OCI-LY7 (cell line): ENCODE measurements around the gene LUC7L3. TPM values are rescaled to one million over a fixed set of nuclear protein-coding genes. Genes with fewer than 3 reads are reported as not detected.
A peak's percentile ranks its signal among the peaks of the same experiment; 100 is the strongest.

Experiments
- BruUV-seq: library from RNA; stranded (reverse); fragments of 400-500 nt; replicated peaks from 2 replicates; lab custom pipeline; 2021; lab: Mats Ljungman, UMichigan
- CTCF ChIA-PET: fragments of 300-600 bp; sonication (Branson Sonifier 250); formaldehyde crosslinking; loops from one replicate; lab custom pipeline; 2022; ENCODE audit warnings: antibody characterized with exemption; ENCODE audit not compliant: unreplicated experiment; lab: Charles Lee
- POLR2A ChIA-PET: fragments of 300-600 bp; sonication (Branson Sonifier 250); formaldehyde crosslinking; loops from one replicate; lab custom pipeline; 2022; ENCODE audit warnings: antibody characterized with exemption; lab: Charles Lee
- DNase-seq: peaks from one replicate; pipeline ENCODE4 v3.0.0-alpha.2; 2015; ENCODE audit warnings: low spot score
- H2AFZ ChIP-seq: fragments of 200-600 bp; sonication (generic), shearing (Covaris generic); 2 replicates; pipeline ENCODE4 v1.6.1; 2014; ENCODE audit warnings: mild to moderate bottlenecking, antibody characterized with exemption, low read length, moderate library complexity
- H3K27ac ChIP-seq: fragments of 200-600 bp; sonication (generic); 2 replicates; pipeline ENCODE4 v1.5.1; 2014; ENCODE audit warnings: mixed run types, low read depth, mild to moderate bottlenecking, moderate library complexity, low read length, inconsistent platforms; ENCODE audit not compliant: poor library complexity, severe bottlenecking
- H3K36me3 ChIP-seq: fragments of 200-600 bp; sonication (generic); 2 replicates; pipeline ENCODE4 v1.6.1; 2014; ENCODE audit warnings: mild to moderate bottlenecking, antibody characterized with exemption, low read length, moderate library complexity, mixed read lengths; ENCODE audit not compliant: insufficient read depth
- H3K4me1 ChIP-seq: fragments of 200-600 bp; sonication (generic); 2 replicates; pipeline ENCODE4 v1.5.1; 2014; ENCODE audit warnings: mild to moderate bottlenecking, low read length; ENCODE audit not compliant: insufficient read depth, poor library complexity, severe bottlenecking
- H3K4me2 ChIP-seq: fragments of 200-600 bp; sonication (generic); 2 replicates; pipeline ENCODE4 v1.6.1; 2014; ENCODE audit warnings: mild to moderate bottlenecking, low read length
- H3K4me3 ChIP-seq: fragments of 200-600 bp; sonication (generic); 2 replicates; pipeline ENCODE4 v1.5.1; 2014; ENCODE audit warnings: mild to moderate bottlenecking, low read depth, low read length; ENCODE audit not compliant: poor library complexity, severe bottlenecking
- H3K79me2 ChIP-seq: fragments of 200-600 bp; sonication (generic); 2 replicates; pipeline ENCODE4 v1.6.1; 2016; ENCODE audit warnings: low read depth, mild to moderate bottlenecking, low read length, moderate library complexity, mixed read lengths; ENCODE audit not compliant: insufficient read depth
- H3K9me2 ChIP-seq: fragments of 200-600 bp; sonication (generic); 2 replicates; pipeline ENCODE4 v1.6.1; 2016; ENCODE audit warnings: mild to moderate bottlenecking, low read length, mixed read lengths; ENCODE audit not compliant: insufficient read depth
- H3K9me3 ChIP-seq: fragments of 200-600 bp; sonication (generic); 2 replicates; pipeline ENCODE4 v1.6.1; 2014; ENCODE audit warnings: mild to moderate bottlenecking, mixed run types, low read length, mixed read lengths
- H4K20me1 ChIP-seq: fragments of 200-600 bp; sonication (generic); 2 replicates; pipeline ENCODE4 v1.6.1; 2014; ENCODE audit warnings: mild to moderate bottlenecking, antibody characterized with exemption, low read length, moderate library complexity, mixed read lengths; ENCODE audit not compliant: insufficient read depth
- EZH2phosphoT487 ChIP-seq: fragments of 200-600 bp; sonication (generic); IDR thresholded peaks from 2 replicates; pipeline ENCODE4 v1.6.1; 2018; ENCODE audit warnings: low read depth, borderline replicate concordance, mild to moderate bottlenecking, mixed run types, antibody characterized with exemption, low read length, moderate library complexity, mixed read lengths
- intact Hi-C: fragments of 100-400 bp; cut with micrococcal nuclease; formaldehyde crosslinking; loops from one replicate; pipeline ENCODE4 v1.10.0; 2022; ENCODE audit not compliant: unreplicated experiment
- total RNA-seq, 2 experiments: library from RNA; depleted of rRNA in 1 of 2; stranded (reverse); fragments of >200 nt in 1 of 2; shearing (Covaris generic) in 1 of 2; gene quantifications; 2 replicates each; pipeline ENCODE4 v1.2.3, GENCODE V29; 2014 to 2022
- TF ChIP-seq, protein P1 (sequence below): fragments of 200-600 bp; sonication (generic); conservative IDR thresholded peaks from 2 replicates; pipeline ENCODE4 v1.5.1; 2014; ENCODE audit warnings: mild to moderate bottlenecking, antibody characterized with exemption, low read length, moderate library complexity, mixed read lengths

Gene LUC7L3
- total RNA-seq, 2 experiments from 2014 or later, result 109 to 190 TPM

DNA sequence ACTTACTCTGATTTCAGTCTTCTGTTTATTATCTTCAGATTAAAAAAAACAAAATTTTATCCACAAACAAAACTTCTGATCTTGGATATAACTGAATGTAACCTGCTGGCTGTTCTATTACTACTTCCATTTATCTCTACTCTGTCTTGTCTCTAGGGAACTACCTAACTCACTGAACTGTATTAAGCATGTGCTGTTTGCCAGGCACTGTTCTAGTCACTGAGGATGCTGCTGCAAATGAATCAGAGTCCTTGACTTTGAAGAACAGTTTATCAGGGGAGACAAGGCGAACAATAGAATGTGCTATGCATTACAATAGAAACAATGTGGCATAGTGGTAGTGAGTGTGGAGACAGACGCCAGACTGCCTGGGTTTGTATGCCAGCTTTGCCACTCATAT is 9.4 kb upstream of the LUC7L3 start:
- Histone ChIP-seq H3K9me3 (no peaks in the 10 kb centered on the region), H3K4me2 (no peak overlapping the region), H3K27ac (no peak overlapping the region), H3K36me3 (peaks cover 9% of the 10 kb centered on the region), H3K4me3 (no peak overlapping the region), H4K20me1 (no peaks in the 10 kb centered on the region), H2AFZ (no peak overlapping the region), H3K4me1 (peaks cover 32% of the 10 kb centered on the region), H3K79me2 (peaks cover 32% of the 10 kb centered on the region), H3K9me2 (no peaks in the 10 kb centered on the region)
- POLR2A ChIA-PET, result no interaction called here
- no TSS peak for BruUV-seq
- intact Hi-C loops, result no loop called here
- no peak for TF ChIP-seq EZH2phosphoT487
- TF ChIP-seq, protein P1, sequence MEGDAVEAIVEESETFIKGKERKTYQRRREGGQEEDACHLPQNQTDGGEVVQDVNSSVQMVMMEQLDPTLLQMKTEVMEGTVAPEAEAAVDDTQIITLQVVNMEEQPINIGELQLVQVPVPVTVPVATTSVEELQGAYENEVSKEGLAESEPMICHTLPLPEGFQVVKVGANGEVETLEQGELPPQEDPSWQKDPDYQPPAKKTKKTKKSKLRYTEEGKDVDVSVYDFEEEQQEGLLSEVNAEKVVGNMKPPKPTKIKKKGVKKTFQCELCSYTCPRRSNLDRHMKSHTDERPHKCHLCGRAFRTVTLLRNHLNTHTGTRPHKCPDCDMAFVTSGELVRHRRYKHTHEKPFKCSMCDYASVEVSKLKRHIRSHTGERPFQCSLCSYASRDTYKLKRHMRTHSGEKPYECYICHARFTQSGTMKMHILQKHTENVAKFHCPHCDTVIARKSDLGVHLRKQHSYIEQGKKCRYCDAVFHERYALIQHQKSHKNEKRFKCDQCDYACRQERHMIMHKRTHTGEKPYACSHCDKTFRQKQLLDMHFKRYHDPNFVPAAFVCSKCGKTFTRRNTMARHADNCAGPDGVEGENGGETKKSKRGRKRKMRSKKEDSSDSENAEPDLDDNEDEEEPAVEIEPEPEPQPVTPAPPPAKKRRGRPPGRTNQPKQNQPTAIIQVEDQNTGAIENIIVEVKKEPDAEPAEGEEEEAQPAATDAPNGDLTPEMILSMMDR, result no peak
- peak; percentile 30 for DNase-seq
- CTCF ChIA-PET, result no interaction called here

DNA sequence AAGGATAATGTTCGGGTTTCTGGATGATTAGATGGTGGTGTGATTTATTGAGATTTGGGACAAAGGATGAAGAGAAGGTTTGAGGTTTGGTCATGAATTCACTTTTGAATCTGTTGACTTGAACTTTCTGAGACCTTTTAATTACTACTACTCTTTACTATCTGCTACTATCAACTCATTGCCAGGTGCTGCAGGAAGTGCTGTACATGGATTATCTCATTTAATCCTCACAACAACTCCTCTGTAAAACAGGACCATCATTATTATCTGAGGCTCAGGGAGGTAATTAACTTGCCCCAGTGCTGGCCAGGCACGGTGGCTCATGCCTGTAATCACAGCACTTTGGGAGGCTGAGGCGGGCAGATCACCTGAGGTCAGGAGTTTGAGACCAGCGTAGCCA is 8.8 kb upstream of the LUC7L3 start:
- Histone ChIP-seq H3K27ac (no peak overlapping the region), H3K4me1 (peaks cover 32% of the 10 kb centered on the region), H3K9me2 (no peaks in the 10 kb centered on the region), H3K36me3 (peaks cover 3% of the 10 kb centered on the region), H3K79me2 (peaks cover 26% of the 10 kb centered on the region), H3K4me3 (no peak overlapping the region), H2AFZ (no peak overlapping the region), H3K4me2 (no peak overlapping the region), H4K20me1 (no peaks in the 10 kb centered on the region), H3K9me3 (no peaks in the 10 kb centered on the region)
- POLR2A ChIA-PET, result no interaction called here
- CTCF ChIA-PET, result no interaction called here
- BruUV-seq, result no TSS peak
- TF ChIP-seq EZH2phosphoT487, result no peak
- TF ChIP-seq, protein P1, result no peak
- DNase-seq, result no peak
- intact Hi-C loops, result no loop called here

DNA sequence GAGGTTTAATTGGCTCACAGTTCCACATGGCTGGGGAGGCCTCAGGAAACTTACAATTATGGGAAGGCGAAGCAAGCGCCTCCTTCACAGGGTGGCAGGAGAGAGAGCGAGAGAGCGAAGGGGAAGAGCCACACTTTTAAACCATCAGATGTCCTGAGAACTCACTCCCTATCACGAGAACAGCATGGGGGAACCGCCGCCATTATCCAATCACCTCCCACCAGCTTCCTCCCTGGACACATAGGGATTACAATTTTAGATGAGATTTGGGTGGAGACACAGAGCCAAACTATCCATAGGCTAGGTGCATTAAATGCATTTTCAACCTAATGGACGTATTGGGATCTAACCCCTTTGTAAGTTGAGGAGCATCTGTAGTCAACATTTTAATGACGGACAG is 6.8 kb upstream of the LUC7L3 start:
- ChIA-PET CTCF (no interaction called here), POLR2A (no interaction called here)
- Histone ChIP-seq H3K4me2 (no peak overlapping the region), H3K36me3 (no peaks in the 10 kb centered on the region), H2AFZ (no peak overlapping the region), H3K27ac (no peak overlapping the region), H3K79me2 (peaks cover 7% of the 10 kb centered on the region; the same call in 1 of the 2 replicates), H3K9me3 (no peaks in the 10 kb centered on the region), H3K4me3 (no peak overlapping the region), H3K4me1 (peaks cover 25% of the 10 kb centered on the region), H4K20me1 (no peaks in the 10 kb centered on the region), H3K9me2 (no peaks in the 10 kb centered on the region)
- no peak for TF ChIP-seq EZH2phosphoT487
- TF ChIP-seq, protein P1, result no peak
- intact Hi-C loops, result no loop called here
- BruUV-seq, result no TSS peak
- DNase-seq, result no peak
